KMS-11 (cell line): ENCODE results near the gene RPL21.

ENCODE experiments used
- H2AFZ ChIP-seq: fragments of 200-600 bp; sonication (generic); 2 replicates; pipeline ENCODE4 v1.6.1; 2016; ENCODE audit warnings: antibody characterized with exemption, mixed run types, low read depth
- H3K27ac ChIP-seq: fragments of 200-600 bp; sonication (generic); 2 replicates; pipeline ENCODE4 v1.6.1; 2016; ENCODE audit warnings: mild to moderate bottlenecking, mixed run types
- H3K27me3 ChIP-seq: fragments of 200-600 bp; sonication (generic); 2 replicates; pipeline ENCODE4 v1.6.1; 2017; ENCODE audit warnings: mild to moderate bottlenecking, low read depth, mixed run types, moderate library complexity; ENCODE audit not compliant: insufficient read depth
- H3K36me3 ChIP-seq: fragments of 200-600 bp; sonication (generic); 2 replicates; pipeline ENCODE4 v1.6.1; 2017; ENCODE audit warnings: mild to moderate bottlenecking, mixed run types; ENCODE audit not compliant: insufficient read depth
- H3K4me1 ChIP-seq: fragments of 200-600 bp; sonication (generic); 2 replicates; pipeline ENCODE4 v1.6.1; 2016; ENCODE audit warnings: mild to moderate bottlenecking, low read depth, mixed run types; ENCODE audit not compliant: poor library complexity, severe bottlenecking
- H3K4me2 ChIP-seq: fragments of 200-600 bp; sonication (generic); 2 replicates; pipeline ENCODE4 v1.7.0; 2016; ENCODE audit warnings: mild to moderate bottlenecking, mixed run types
- H3K4me3 ChIP-seq: fragments of 200-600 bp; sonication (generic); IDR thresholded peaks from 2 replicates; pipeline ENCODE4 v1.6.1; 2017; ENCODE audit warnings: low read depth, low read length, mixed read lengths; ENCODE audit not compliant: insufficient read depth
- H3K79me2 ChIP-seq: fragments of 200-600 bp; sonication (generic); 2 replicates; pipeline ENCODE4 v1.6.1; 2016; ENCODE audit warnings: low read depth, mixed run types; ENCODE audit not compliant: insufficient read depth
- H3K9ac ChIP-seq: fragments of 200-600 bp; sonication (generic); 2 replicates; pipeline ENCODE4 v1.6.1; 2016; ENCODE audit warnings: mild to moderate bottlenecking, mixed run types
- H4K20me1 ChIP-seq: fragments of 200-600 bp; sonication (generic); 2 replicates; pipeline ENCODE4 v1.6.1; 2016; ENCODE audit warnings: mild to moderate bottlenecking, mixed run types; ENCODE audit not compliant: insufficient read depth
- CTCF ChIP-seq: fragments of 200-600 bp; sonication (generic); conservative IDR thresholded peaks from 2 replicates; pipeline ENCODE4 v1.6.1; 2017; ENCODE audit warnings: low read depth, mild to moderate bottlenecking, antibody characterized with exemption, low read length, moderate library complexity, mixed read lengths

Gene RPL21

GRCh38 chr13:27233964-27234363, 17.4 kb upstream of the RPL21 start:
- Histone ChIP-seq H3K4me1 (no peaks in the 10 kb centered on the region), H3K79me2 (no peaks in the 10 kb centered on the region), H3K4me3 (no peak overlapping the region), H2AFZ (no peak overlapping the region), H3K4me2 (no peak overlapping the region), H3K27me3 (no peaks in the 10 kb centered on the region), H4K20me1 (no peaks in the 10 kb centered on the region), H3K9ac (no peak overlapping the region), H3K27ac (no peak overlapping the region), H3K36me3 (no peaks in the 10 kb centered on the region)
- no peak for TF ChIP-seq CTCF

- Histone ChIP-seq H3K9ac (no peak overlapping the region), H3K27me3 (no peaks in the 10 kb centered on the region), H3K79me2 (no peaks in the 10 kb centered on the region), H3K4me1 (no peaks in the 10 kb centered on the region), H3K4me3 (no peak overlapping the region), H3K4me2 (no peak overlapping the region), H3K36me3 (no peaks in the 10 kb centered on the region), H4K20me1 (no peaks in the 10 kb centered on the region), H2AFZ (no peak overlapping the region), H3K27ac (no peak overlapping the region)
- no peak for TF ChIP-seq CTCF
Measured at GRCh38 chr13:27236478-27236877, 14.9 kb upstream of the RPL21 start.

GRCh38 chr13:27242702-27243101, 8.7 kb upstream of the RPL21 start:
- no peaks in the 10 kb centered on the region for H3K4me1 ChIP-seq
- H3K27ac ChIP-seq = no peak overlapping the region
- no peaks in the 10 kb centered on the region for H3K27me3 ChIP-seq
- no peak overlapping the region for H3K4me3 ChIP-seq
- H3K9ac ChIP-seq = no peak overlapping the region
- no peaks in the 10 kb centered on the region for H4K20me1 ChIP-seq
- no peaks in the 10 kb centered on the region for H3K79me2 ChIP-seq
- no peak overlapping the region for H2AFZ ChIP-seq
- no peaks in the 10 kb centered on the region for H3K36me3 ChIP-seq
- no peak overlapping the region for H3K4me2 ChIP-seq
- no peak for TF ChIP-seq CTCF

- H3K9ac ChIP-seq = no peak overlapping the region
Measured at GRCh38 chr13:27245610-27246009, 5.7 kb upstream of the RPL21 start.

More at GRCh38 chr13:27245610-27246009, 5.7 kb upstream of the RPL21 start:
- Histone ChIP-seq H4K20me1 (no peaks in the 10 kb centered on the region), H3K4me1 (no peaks in the 10 kb centered on the region), H3K36me3 (no peaks in the 10 kb centered on the region), H3K27ac (no peak overlapping the region), H3K79me2 (no peaks in the 10 kb centered on the region; the same call in 1 of the 2 replicates), H3K4me3 (no peak overlapping the region), H3K27me3 (no peaks in the 10 kb centered on the region), H2AFZ (no peak overlapping the region), H3K4me2 (no peak overlapping the region)
- no peak for TF ChIP-seq CTCF
